H9 (cell line): ENCODE measurements around the gene HHATL. TPM values are rescaled to one million over a fixed set of nuclear protein-coding genes. Genes with fewer than 3 reads are reported as not detected.

Experiments used
- DNase-seq: peaks from one replicate; pipeline ENCODE4 v3.0.0-alpha.2; 2017
- H2AFZ ChIP-seq: one replicate; pipeline ENCODE4 v1.6.1; 2013; ENCODE audit warnings: mild to moderate bottlenecking, low read length, control low read depth, moderate library complexity
- H2AK5ac ChIP-seq: 2 replicates; pipeline ENCODE4 v1.6.1; 2013; ENCODE audit warnings: low read length, control low read depth, mixed read lengths; ENCODE audit not compliant: insufficient read length
- H2BK120ac ChIP-seq: one replicate; pipeline ENCODE4 v1.6.1; 2013; ENCODE audit warnings: low read depth, mild to moderate bottlenecking, low read length, control low read depth, inconsistent platforms; ENCODE audit not compliant: poor library complexity, severe bottlenecking
- H2BK12ac ChIP-seq: 2 replicates; pipeline ENCODE4 v1.6.1; 2013; ENCODE audit warnings: low read length, control low read depth, mixed read lengths, low read depth; ENCODE audit not compliant: insufficient read length
- H2BK15ac ChIP-seq: 2 replicates; pipeline ENCODE4 v1.6.1; 2013; ENCODE audit warnings: low read depth, low read length, control low read depth
- H2BK20ac ChIP-seq: one replicate; pipeline ENCODE4 v1.6.1; 2013; ENCODE audit warnings: low read depth, mild to moderate bottlenecking, low read length, control low read depth, inconsistent platforms; ENCODE audit not compliant: poor library complexity, severe bottlenecking
- H2BK5ac ChIP-seq: 2 replicates; pipeline ENCODE4 v1.6.1; 2013; ENCODE audit warnings: low read length, control low read depth, mixed read lengths; ENCODE audit not compliant: insufficient read length
- H3K14ac ChIP-seq: 2 replicates; pipeline ENCODE4 v1.6.1; 2013; ENCODE audit warnings: low read length, control low read depth; ENCODE audit not compliant: insufficient read depth
- H3K18ac ChIP-seq: 2 replicates; pipeline ENCODE4 v1.6.1; 2013; ENCODE audit warnings: low read depth, mild to moderate bottlenecking, mixed read lengths, low read length, control low read depth; ENCODE audit not compliant: insufficient read length
- H3K23ac ChIP-seq: 2 replicates; pipeline ENCODE4 v1.6.1; 2013; ENCODE audit warnings: low read length, control low read depth, mixed read lengths, low read depth; ENCODE audit not compliant: insufficient read length
- H3K23me2 ChIP-seq: 2 replicates; pipeline ENCODE4 v1.6.1; 2013; ENCODE audit warnings: low read depth, mild to moderate bottlenecking, mixed read lengths, low read length, control low read depth; ENCODE audit not compliant: insufficient read length, poor library complexity, severe bottlenecking
- H3K27ac ChIP-seq: 2 replicates; pipeline ENCODE4 v1.5.1; 2013; ENCODE audit warnings: low read length, control low read depth, mixed read lengths, low read depth; ENCODE audit not compliant: insufficient read length
- H3K27me3 ChIP-seq: 2 replicates; pipeline ENCODE4 v1.6.1; 2013; ENCODE audit warnings: low read length, control low read depth, inconsistent platforms; ENCODE audit not compliant: insufficient read depth
- H3K4ac ChIP-seq: 2 replicates; pipeline ENCODE4 v1.6.1; 2013; ENCODE audit warnings: low read depth, mild to moderate bottlenecking, control low read depth, inconsistent platforms, low read length, moderate library complexity
- H3K4me1 ChIP-seq: 2 replicates; pipeline ENCODE4 v1.6.1; 2013; ENCODE audit warnings: low read length, control low read depth, inconsistent platforms; ENCODE audit not compliant: insufficient read depth
- H3K4me2 ChIP-seq: 2 replicates; pipeline ENCODE4 v1.6.1; 2013; ENCODE audit warnings: low read length, control low read depth, mixed read lengths; ENCODE audit not compliant: insufficient read length, insufficient read depth
- H3K56ac ChIP-seq: 2 replicates; pipeline ENCODE4 v1.6.1; 2013; ENCODE audit warnings: low read depth, mild to moderate bottlenecking, mixed read lengths, low read length, control low read depth; ENCODE audit not compliant: insufficient read length
- H3K79me1 ChIP-seq: 2 replicates; pipeline ENCODE4 v1.6.1; 2013; ENCODE audit warnings: low read depth, mild to moderate bottlenecking, moderate library complexity, low read length, control low read depth, inconsistent platforms; ENCODE audit not compliant: insufficient read depth, poor library complexity, severe bottlenecking
- H3K79me2 ChIP-seq: 2 replicates; pipeline ENCODE4 v1.6.1; 2013; ENCODE audit warnings: low read length, control low read depth, inconsistent platforms; ENCODE audit not compliant: insufficient read depth
- H3K9ac ChIP-seq: 2 replicates; pipeline ENCODE4 v1.6.1; 2013; ENCODE audit warnings: low read length, control low read depth, mixed read lengths; ENCODE audit not compliant: insufficient read length; ENCODE audit errors: extremely low read depth
- H3K9me3 ChIP-seq: one replicate; pipeline ENCODE4 v1.6.1; 2013; ENCODE audit warnings: low read depth, low read length, inconsistent platforms; ENCODE audit not compliant: control insufficient read depth
- H3T11ph ChIP-seq: one replicate; pipeline ENCODE4 v1.6.1; 2013; ENCODE audit warnings: mild to moderate bottlenecking, low read length, control low read depth, inconsistent platforms
- H4K20me1 ChIP-seq: one replicate; pipeline ENCODE4 v1.6.1; 2013; ENCODE audit not compliant: control insufficient read depth, insufficient read length, insufficient read depth
- H4K5ac ChIP-seq: 2 replicates; pipeline ENCODE4 v1.6.1; 2013; ENCODE audit warnings: low read depth, mild to moderate bottlenecking, mixed read lengths, low read length, control low read depth; ENCODE audit not compliant: insufficient read length
- H4K8ac ChIP-seq: replicated peaks from 2 replicates; pipeline ENCODE4 v1.6.1; 2013; ENCODE audit warnings: low read length, control low read depth, mixed read lengths, low read depth; ENCODE audit not compliant: insufficient read length
- H4K91ac ChIP-seq: 2 replicates; pipeline ENCODE4 v1.6.1; 2013; ENCODE audit warnings: low read depth, mild to moderate bottlenecking, moderate library complexity, mixed read lengths, low read length, control low read depth; ENCODE audit not compliant: insufficient read length
- H3K27ac Mint-ChIP-seq, 3 experiments: 2 replicates in 2 of 3; 3 replicates in 1 of 3; pipeline ENCODE4 v1.8.0; 2020 to 2021; ENCODE audit warnings: mixed read lengths in 3 of 3, mild to moderate bottlenecking in 1 of 3, moderate library complexity in 1 of 3
- H3K27me3 Mint-ChIP-seq: 2 replicates; pipeline ENCODE4 v1.8.0; 2021; ENCODE audit warnings: low read depth, mild to moderate bottlenecking, moderate library complexity, mixed read lengths
- H3K36me3 Mint-ChIP-seq, 3 experiments: 2 replicates in 2 of 3; 3 replicates in 1 of 3; pipeline ENCODE4 v1.8.0; 2020 to 2021; ENCODE audit warnings: low read depth in 3 of 3, mixed read lengths in 3 of 3; ENCODE audit not compliant: insufficient read depth in 1 of 3
- H3K4me1 Mint-ChIP-seq, 2 experiments: 2 replicates each; pipeline ENCODE4 v1.8.0; 2020; ENCODE audit warnings: mixed read lengths in 2 of 2
- H3K4me3 Mint-ChIP-seq, 2 experiments: 2 replicates in 1 of 2; 3 replicates in 1 of 2; pipeline ENCODE4 v1.8.0; 2020 to 2021; ENCODE audit warnings: mild to moderate bottlenecking in 2 of 2, mixed read lengths in 2 of 2, moderate library complexity in 1 of 2
- H3K9me3 Mint-ChIP-seq, 2 experiments: 2 replicates in 1 of 2; 3 replicates in 1 of 2; pipeline ENCODE4 v1.8.0; 2020; ENCODE audit warnings: mild to moderate bottlenecking in 2 of 2, mixed read lengths in 2 of 2, moderate library complexity in 1 of 2
- WGBS: extraction: QIAGEN DNeasy Blood & Tissue Kit; methylation state at CpG from one replicate; pipeline ENCODE4 v1.1.7; 2013; ENCODE audit warnings: missing lambda C conversion rate, low lambda C conversion rate, mixed read lengths; ENCODE audit not compliant: insufficient read length; ENCODE audit errors: extremely low coverage; 5-methylcytosine and 5-hydroxymethylcytosine counted together
- total RNA-seq: library from RNA; stranded (reverse); gene quantifications from 2 replicates; pipeline ENCODE4 v1.2.1, GENCODE V29; 2021
- TF ChIP-seq, protein P1 (sequence below): fragments of 200-600 bp; sonication (generic); conservative IDR thresholded peaks from 3 replicates; pipeline ENCODE4 v1.8.0; 2021; ENCODE audit warnings: antibody characterized with exemption, mild to moderate bottlenecking

Gene HHATL
- total RNA-seq, 1 experiment from 2014 or later = 0.46 TPM

DNA sequence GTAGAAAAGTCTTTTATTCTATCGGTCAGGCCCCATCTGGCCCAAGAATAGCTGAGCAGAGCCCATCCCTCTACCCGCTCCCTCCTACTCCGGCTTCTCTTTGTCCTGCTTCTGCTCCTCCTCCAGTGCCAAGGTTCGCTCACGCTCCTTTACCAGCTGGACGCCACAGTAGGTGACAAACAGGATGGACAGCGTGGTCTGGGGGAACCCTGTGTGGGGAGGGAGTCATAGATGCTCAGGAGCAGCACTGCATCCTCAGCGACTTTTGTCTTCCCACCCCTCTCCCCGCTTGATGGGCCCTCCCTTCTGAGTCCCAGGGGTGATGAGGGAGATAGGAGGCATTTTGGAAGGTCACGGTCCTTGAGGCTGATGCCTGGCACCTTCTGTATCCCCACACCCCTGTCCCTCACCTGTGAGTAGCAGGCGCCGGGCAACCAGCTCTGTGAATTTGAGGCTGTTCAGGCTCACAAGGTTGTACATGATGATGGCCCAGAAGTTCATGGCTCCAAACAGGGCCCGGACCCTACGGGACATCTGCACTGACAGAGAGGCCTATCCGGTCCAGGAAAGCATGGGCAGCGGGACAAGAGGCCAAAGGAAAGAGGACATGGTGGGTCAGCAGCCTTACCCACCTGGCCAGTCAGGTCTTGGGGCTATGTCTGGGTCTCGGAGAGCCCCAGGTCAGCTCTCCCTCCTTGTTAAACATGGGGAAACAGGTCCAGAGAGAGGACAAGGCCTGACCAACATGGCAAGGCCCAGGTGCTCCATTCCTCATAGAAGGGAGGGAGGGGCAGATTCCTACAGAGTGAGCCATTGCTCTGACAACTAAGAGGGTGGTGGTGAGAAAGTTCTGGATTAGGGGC lies 9.7 kb downstream of the HHATL start:
- Histone ChIP-seq H3K23ac (no peak overlapping the region), H3K27ac (no peak overlapping the region), H4K8ac (no peak overlapping the region), H3K56ac (no peak overlapping the region), H3K27me3 (no peaks in the 10 kb centered on the region; the same call in 1 of the 2 replicates), H4K91ac (no peak overlapping the region), H2BK120ac (no peak overlapping the region), H3K9ac (no peak overlapping the region), H3K79me2 (no peaks in the 10 kb centered on the region), H2BK5ac (no peak overlapping the region), H3K4ac (no peak overlapping the region), H2BK12ac (no peak overlapping the region), H3K23me2 (no peaks in the 10 kb centered on the region), H2AK5ac (no peak overlapping the region), H2BK20ac (no peak overlapping the region), H3T11ph (no peak overlapping the region), H3K18ac (no peak overlapping the region), H3K9me3 (no peaks in the 10 kb centered on the region), H3K79me1 (no peaks in the 10 kb centered on the region), H2AFZ (no peak overlapping the region), H4K20me1 (no peaks in the 10 kb centered on the region), H3K14ac (no peak overlapping the region; the same call in 1 of the 2 replicates), H3K4me1 (no peaks in the 10 kb centered on the region; the same call in 1 of the 2 replicates), H2BK15ac (no peak overlapping the region), H4K5ac (no peak overlapping the region), H3K4me2 (no peak overlapping the region)
- TF ChIP-seq, protein P1, sequence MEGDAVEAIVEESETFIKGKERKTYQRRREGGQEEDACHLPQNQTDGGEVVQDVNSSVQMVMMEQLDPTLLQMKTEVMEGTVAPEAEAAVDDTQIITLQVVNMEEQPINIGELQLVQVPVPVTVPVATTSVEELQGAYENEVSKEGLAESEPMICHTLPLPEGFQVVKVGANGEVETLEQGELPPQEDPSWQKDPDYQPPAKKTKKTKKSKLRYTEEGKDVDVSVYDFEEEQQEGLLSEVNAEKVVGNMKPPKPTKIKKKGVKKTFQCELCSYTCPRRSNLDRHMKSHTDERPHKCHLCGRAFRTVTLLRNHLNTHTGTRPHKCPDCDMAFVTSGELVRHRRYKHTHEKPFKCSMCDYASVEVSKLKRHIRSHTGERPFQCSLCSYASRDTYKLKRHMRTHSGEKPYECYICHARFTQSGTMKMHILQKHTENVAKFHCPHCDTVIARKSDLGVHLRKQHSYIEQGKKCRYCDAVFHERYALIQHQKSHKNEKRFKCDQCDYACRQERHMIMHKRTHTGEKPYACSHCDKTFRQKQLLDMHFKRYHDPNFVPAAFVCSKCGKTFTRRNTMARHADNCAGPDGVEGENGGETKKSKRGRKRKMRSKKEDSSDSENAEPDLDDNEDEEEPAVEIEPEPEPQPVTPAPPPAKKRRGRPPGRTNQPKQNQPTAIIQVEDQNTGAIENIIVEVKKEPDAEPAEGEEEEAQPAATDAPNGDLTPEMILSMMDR = no peak
- peaks cover 19 to 25% of the 10 kb centered on the region in 2 experiments for H3K4me1 Mint-ChIP-seq
- WGBS = no CpG with 5 or more reads among the region's 17 CpGs
- no peak overlapping the region for H3K27ac Mint-ChIP-seq
- H3K36me3 Mint-ChIP-seq = no peaks in the 10 kb centered on the region; a peak in 1 of 7 replicates
- H3K4me3 Mint-ChIP-seq = no peak overlapping the region
- DNase-seq = no peak
- H3K9me3 Mint-ChIP-seq = no peaks in the 10 kb centered on the region
- H3K27me3 Mint-ChIP-seq = peaks cover 9% of the 10 kb centered on the region
